Osteocyte (in vitro differentiated cells): ENCODE data around the gene PLIN3. TPM values are rescaled to one million over a fixed set of nuclear protein-coding genes. Genes with fewer than 3 reads are reported as not detected.

Experiments
- DNase-seq: peaks from one replicate; pipeline ENCODE4 v3.0.0; 2021; ENCODE audit warnings: mixed read lengths; ENCODE audit not compliant: unreplicated experiment; ENCODE audit errors: extremely low spot score
- H3K27ac Mint-ChIP-seq: one replicate; pipeline ENCODE4 v1.8.0; 2021; ENCODE audit warnings: mild to moderate bottlenecking, mixed read lengths; ENCODE audit not compliant: unreplicated experiment
- H3K27me3 Mint-ChIP-seq: one replicate; pipeline ENCODE4 v1.8.0; 2021; ENCODE audit warnings: mixed read lengths; ENCODE audit not compliant: unreplicated experiment
- H3K36me3 Mint-ChIP-seq: one replicate; pipeline ENCODE4 v1.8.0; 2021; ENCODE audit warnings: mixed read lengths; ENCODE audit not compliant: unreplicated experiment
- H3K4me1 Mint-ChIP-seq: one replicate; pipeline ENCODE4 v1.8.0; 2021; ENCODE audit warnings: mixed read lengths; ENCODE audit not compliant: unreplicated experiment
- H3K4me3 Mint-ChIP-seq: one replicate; pipeline ENCODE4 v1.8.0; 2021; ENCODE audit warnings: mild to moderate bottlenecking, moderate library complexity, mixed read lengths; ENCODE audit not compliant: unreplicated experiment
- H3K9me3 Mint-ChIP-seq: one replicate; pipeline ENCODE4 v1.8.0; 2021; ENCODE audit warnings: mixed read lengths; ENCODE audit not compliant: unreplicated experiment
- CTCF ChIP-seq: fragments of 200-600 bp; sonication (generic); IDR thresholded peaks from 2 replicates; pipeline ENCODE4 v1.5.0; 2021; ENCODE audit warnings: antibody characterized with exemption, mild to moderate bottlenecking, moderate library complexity
- total RNA-seq: library from RNA; stranded (reverse); gene quantifications from 2 replicates; pipeline ENCODE4 v1.2.1, GENCODE V29; 2021

The PLIN3 gene
- total RNA-seq, 1 donor from 2014 or later, result 77.8 TPM

- no peak for TF ChIP-seq CTCF
- Mint-ChIP-seq H3K9me3 (no peaks in the 10 kb centered on the region), H3K27ac (peak within 1 kb of the TSS; percentile 97), H3K36me3 (no peaks in the 10 kb centered on the region), H3K4me1 (peaks cover 35% of the 10 kb centered on the region), H3K27me3 (no peaks in the 10 kb centered on the region), H3K4me3 (peak within 1 kb of the TSS; percentile 72)
- DNase-seq, result no peak
Measured at GRCh38 chr19:4909156-4909896, 41.9 kb upstream of the PLIN3 start, which contains the start of gene UHRF1. UHRF1 (plus strand) TSS chr19:4909501; CDS start chr19:4910886, 1,385 bp downstream.

GRCh38 chr19:4908781-4909155 lies 41.3 kb upstream of the PLIN3 start:
- peaks cover 29% of the 10 kb centered on the region for H3K4me1 Mint-ChIP-seq
- no peaks in the 10 kb centered on the region for H3K36me3 Mint-ChIP-seq
- H3K4me3 Mint-ChIP-seq, result peak overlapping the region; percentile 38
- H3K9me3 Mint-ChIP-seq, result no peaks in the 10 kb centered on the region
- H3K27me3 Mint-ChIP-seq, result no peaks in the 10 kb centered on the region
- no peak for DNase-seq
- no peak overlapping the region for H3K27ac Mint-ChIP-seq
- TF ChIP-seq CTCF, result no peak

GRCh38 chr19:4908360-4908759 lies 40.9 kb upstream of the PLIN3 start:
- H3K4me3 Mint-ChIP-seq, result peak overlapping the region; percentile 38
- H3K27me3 Mint-ChIP-seq, result no peaks in the 10 kb centered on the region
- H3K4me1 Mint-ChIP-seq, result peaks cover 28% of the 10 kb centered on the region
- TF ChIP-seq CTCF, result no peak
- no peak for DNase-seq
- H3K9me3 Mint-ChIP-seq, result no peaks in the 10 kb centered on the region
- peak overlapping the region; percentile 40 for H3K27ac Mint-ChIP-seq
- H3K36me3 Mint-ChIP-seq, result no peaks in the 10 kb centered on the region

- H3K27me3 Mint-ChIP-seq, result no peaks in the 10 kb centered on the region
- H3K36me3 Mint-ChIP-seq, result no peaks in the 10 kb centered on the region
- no peak overlapping the region for H3K27ac Mint-ChIP-seq
- DNase-seq, result no peak
- no peak for TF ChIP-seq CTCF
- H3K9me3 Mint-ChIP-seq, result no peaks in the 10 kb centered on the region
- no peak overlapping the region for H3K4me3 Mint-ChIP-seq
- peaks cover 16% of the 10 kb centered on the region for H3K4me1 Mint-ChIP-seq
Measured at GRCh38 chr19:4906963-4907362, 39.5 kb upstream of the PLIN3 start.

GRCh38 chr19:4904481-4904880 lies 37.0 kb upstream of the PLIN3 start:
- H3K27me3 Mint-ChIP-seq, result no peaks in the 10 kb centered on the region
- TF ChIP-seq CTCF, result no peak
- DNase-seq, result no peak
- no peak overlapping the region for H3K27ac Mint-ChIP-seq
- no peaks in the 10 kb centered on the region for H3K9me3 Mint-ChIP-seq
- no peaks in the 10 kb centered on the region for H3K36me3 Mint-ChIP-seq
- no peak overlapping the region for H3K4me3 Mint-ChIP-seq
- H3K4me1 Mint-ChIP-seq, result no peaks in the 10 kb centered on the region
